ENCODE measurements around the gene SRI. TPM values are rescaled to one million over a fixed set of nuclear protein-coding genes. Genes with fewer than 3 reads are reported as not detected.

Gene SRI
- total and polyA plus RNA-seq, 9 donors, result 75.4 to 105 (median 91.5) TPM

GRCh38 chr7:88215295-88215694 is 4.5 kb downstream of the SRI start:
- Histone ChIP-seq H3K36me3 (ENCODE audit: control insufficient read depth, insufficient read depth, low read length) (peaks cover 43% of the 10 kb centered on the region), H3K4me3 (ENCODE audit: low read length) (no peak overlapping the region), H3K9me3 (replicated peaks; ENCODE audit: control insufficient read depth, low read depth, low read length) (no peaks in the 10 kb centered on the region), H3K27ac (ENCODE audit: low read length) (no peak overlapping the region), H3K27me3 (ENCODE audit: control insufficient read depth, insufficient read depth, low read length) (no peaks in the 10 kb centered on the region), H3K4me1 (ENCODE audit: control insufficient read depth, insufficient read depth, low read length) (peaks cover 6% of the 10 kb centered on the region)
- no peak for DNase-seq
- WGBS (ENCODE audit: insufficient coverage), result no CpG with 5 or more reads among the region's 2 CpGs

DNA sequence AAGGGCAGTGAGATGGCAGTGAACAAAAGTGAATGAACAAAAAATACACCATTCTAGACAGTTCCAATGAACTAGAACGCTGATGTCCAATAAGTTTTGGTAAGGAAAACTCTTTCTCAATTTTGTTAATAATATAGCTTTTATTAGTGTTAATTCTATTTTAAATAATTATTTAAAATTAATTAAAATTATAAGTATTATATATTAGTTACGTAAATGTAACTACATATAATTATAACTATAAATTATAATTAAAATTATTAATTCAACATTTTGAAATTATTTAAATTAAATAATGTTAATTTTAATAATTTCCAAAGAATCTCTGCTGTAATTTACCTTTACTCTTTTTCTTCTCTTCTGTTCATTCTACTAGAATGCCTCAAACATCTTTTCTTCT is 5.4 kb downstream of the SRI start:
- Histone ChIP-seq H3K27ac (ENCODE audit: low read length) (no peak overlapping the region), H3K27me3 (ENCODE audit: control insufficient read depth, insufficient read depth, low read length) (no peaks in the 10 kb centered on the region), H3K36me3 (ENCODE audit: control insufficient read depth, insufficient read depth, low read length) (peaks cover 49% of the 10 kb centered on the region), H3K4me3 (ENCODE audit: low read length) (no peak overlapping the region), H3K9me3 (replicated peaks; ENCODE audit: control insufficient read depth, low read depth, low read length) (no peaks in the 10 kb centered on the region), H3K4me1 (ENCODE audit: control insufficient read depth, insufficient read depth, low read length) (peaks cover 6% of the 10 kb centered on the region)
- no peak for DNase-seq
- WGBS (ENCODE audit: insufficient coverage), result no CpG with 5 or more reads among the region's 2 CpGs

- Histone ChIP-seq H3K4me1 (ENCODE audit: control insufficient read depth, insufficient read depth, low read length) (no peaks in the 10 kb centered on the region), H3K4me3 (ENCODE audit: low read length) (no peak overlapping the region), H3K27me3 (ENCODE audit: control insufficient read depth, insufficient read depth, low read length) (no peaks in the 10 kb centered on the region), H3K27ac (ENCODE audit: low read length) (no peak overlapping the region), H3K36me3 (ENCODE audit: control insufficient read depth, insufficient read depth, low read length) (peaks cover 57% of the 10 kb centered on the region), H3K9me3 (replicated peaks; ENCODE audit: control insufficient read depth, low read depth, low read length) (no peaks in the 10 kb centered on the region)
- no peak for DNase-seq
- 100% methylated on average over 1 of the region's 1 CpG for WGBS (ENCODE audit: insufficient coverage)
Measured at GRCh38 chr7:88212918-88213317, 6.9 kb downstream of the SRI start.

- H3K4me3 ChIP-seq (ENCODE audit: low read length), result no peak overlapping the region
- no peaks in the 10 kb centered on the region for H3K27me3 ChIP-seq (ENCODE audit: control insufficient read depth, insufficient read depth, low read length)
- peaks cover 52% of the 10 kb centered on the region for H3K36me3 ChIP-seq (ENCODE audit: control insufficient read depth, insufficient read depth, low read length)
- H3K27ac ChIP-seq (ENCODE audit: low read length), result no peak overlapping the region
- WGBS (ENCODE audit: insufficient coverage), result no CpG with 5 or more reads among the region's 3 CpGs
- H3K9me3 ChIP-seq (replicated peaks; ENCODE audit: control insufficient read depth, low read depth, low read length), result no peaks in the 10 kb centered on the region
- no peak for DNase-seq
- H3K4me1 ChIP-seq (ENCODE audit: control insufficient read depth, insufficient read depth, low read length), result no peaks in the 10 kb centered on the region
Measured at GRCh38 chr7:88208521-88208920, 11.3 kb downstream of the SRI start.

GRCh38 chr7:88206254-88206653 is 13.6 kb downstream of the SRI start:
- Histone ChIP-seq H3K4me1 (ENCODE audit: control insufficient read depth, insufficient read depth, low read length) (peaks cover 2% of the 10 kb centered on the region), H3K27ac (ENCODE audit: low read length) (no peak overlapping the region), H3K4me3 (ENCODE audit: low read length) (no peak overlapping the region), H3K36me3 (ENCODE audit: control insufficient read depth, insufficient read depth, low read length) (peaks cover 45% of the 10 kb centered on the region), H3K9me3 (replicated peaks; ENCODE audit: control insufficient read depth, low read depth, low read length) (no peaks in the 10 kb centered on the region), H3K27me3 (ENCODE audit: control insufficient read depth, insufficient read depth, low read length) (no peaks in the 10 kb centered on the region)
- WGBS (ENCODE audit: insufficient coverage), result no CpG with 5 or more reads among the region's 4 CpGs
- no peak for DNase-seq

DNA sequence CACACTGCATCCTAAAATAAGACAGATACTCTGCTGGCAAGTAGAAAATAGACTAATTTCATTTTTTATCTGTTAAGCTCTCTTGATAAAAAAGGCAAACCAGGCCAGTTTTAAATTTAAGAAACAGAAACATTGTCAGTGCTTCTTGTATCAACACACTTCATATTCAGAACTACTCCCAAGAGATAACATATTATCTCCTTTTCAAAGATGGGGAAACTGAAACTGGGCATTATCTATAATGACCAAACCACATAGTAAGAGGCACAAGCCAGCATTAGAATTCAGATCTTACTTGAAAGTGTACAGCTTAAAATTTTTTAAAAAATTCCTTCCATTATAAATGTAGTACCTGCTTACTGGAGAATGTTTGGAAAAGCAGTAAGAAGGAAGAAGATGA is 14.7 kb downstream of the SRI start:
- Histone ChIP-seq H3K4me1 (ENCODE audit: control insufficient read depth, insufficient read depth, low read length) (peaks cover 9% of the 10 kb centered on the region), H3K27me3 (ENCODE audit: control insufficient read depth, insufficient read depth, low read length) (no peaks in the 10 kb centered on the region), H3K27ac (ENCODE audit: low read length) (no peak overlapping the region), H3K4me3 (ENCODE audit: low read length) (no peak overlapping the region), H3K9me3 (replicated peaks; ENCODE audit: control insufficient read depth, low read depth, low read length) (no peaks in the 10 kb centered on the region), H3K36me3 (ENCODE audit: control insufficient read depth, insufficient read depth, low read length) (peaks cover 43% of the 10 kb centered on the region)
- no peak for DNase-seq

- Histone ChIP-seq H3K4me1 (ENCODE audit: control insufficient read depth, insufficient read depth, low read length) (peaks cover 9% of the 10 kb centered on the region), H3K27ac (ENCODE audit: low read length) (no peak overlapping the region), H3K9me3 (replicated peaks; ENCODE audit: control insufficient read depth, low read depth, low read length) (no peaks in the 10 kb centered on the region), H3K4me3 (ENCODE audit: low read length) (no peak overlapping the region), H3K36me3 (ENCODE audit: control insufficient read depth, insufficient read depth, low read length) (peaks cover 40% of the 10 kb centered on the region), H3K27me3 (ENCODE audit: control insufficient read depth, insufficient read depth, low read length) (no peaks in the 10 kb centered on the region)
- WGBS (ENCODE audit: insufficient coverage), result no CpG with 5 or more reads among the region's 3 CpGs
- no peak for DNase-seq
Measured at GRCh38 chr7:88204525-88205110, 15.2 kb downstream of the SRI start.

- peaks cover 34% of the 10 kb centered on the region for H3K36me3 ChIP-seq (ENCODE audit: control insufficient read depth, insufficient read depth, low read length)
Measured at GRCh38 chr7:88203401-88203800, 16.4 kb downstream of the SRI start.

GRCh38 chr7:88202799-88203198 is 17.0 kb downstream of the SRI start:
- Histone ChIP-seq H3K27me3 (ENCODE audit: control insufficient read depth, insufficient read depth, low read length) (no peaks in the 10 kb centered on the region), H3K4me1 (ENCODE audit: control insufficient read depth, insufficient read depth, low read length) (peaks cover 9% of the 10 kb centered on the region), H3K27ac (ENCODE audit: low read length) (no peak overlapping the region), H3K36me3 (ENCODE audit: control insufficient read depth, insufficient read depth, low read length) (peaks cover 29% of the 10 kb centered on the region), H3K9me3 (replicated peaks; ENCODE audit: control insufficient read depth, low read depth, low read length) (no peaks in the 10 kb centered on the region), H3K4me3 (ENCODE audit: low read length) (no peak overlapping the region)
- no peak for DNase-seq
- no CpG with 5 or more reads among the region's 3 CpGs for WGBS (ENCODE audit: insufficient coverage)

More at GRCh38 chr7:88203401-88203800, 16.4 kb downstream of the SRI start:
- no peak for DNase-seq
- H3K4me1 ChIP-seq (ENCODE audit: control insufficient read depth, insufficient read depth, low read length), result peaks cover 9% of the 10 kb centered on the region
- no peak overlapping the region for H3K4me3 ChIP-seq (ENCODE audit: low read length)
- no peaks in the 10 kb centered on the region for H3K9me3 ChIP-seq (replicated peaks; ENCODE audit: control insufficient read depth, low read depth, low read length)
- H3K27me3 ChIP-seq (ENCODE audit: control insufficient read depth, insufficient read depth, low read length), result no peaks in the 10 kb centered on the region
- 95% methylated on average over 2 of the region's 4 CpGs for WGBS (ENCODE audit: insufficient coverage)
- no peak overlapping the region for H3K27ac ChIP-seq (ENCODE audit: low read length)

GRCh38 chr7:88202278-88202677 is 17.6 kb downstream of the SRI start:
- Histone ChIP-seq H3K27me3 (ENCODE audit: control insufficient read depth, insufficient read depth, low read length) (no peaks in the 10 kb centered on the region), H3K36me3 (ENCODE audit: control insufficient read depth, insufficient read depth, low read length) (peaks cover 25% of the 10 kb centered on the region), H3K27ac (ENCODE audit: low read length) (no peak overlapping the region), H3K9me3 (replicated peaks; ENCODE audit: control insufficient read depth, low read depth, low read length) (no peaks in the 10 kb centered on the region), H3K4me3 (ENCODE audit: low read length) (no peak overlapping the region), H3K4me1 (ENCODE audit: control insufficient read depth, insufficient read depth, low read length) (peaks cover 9% of the 10 kb centered on the region)
- no peak for DNase-seq
- WGBS (ENCODE audit: insufficient coverage), result no CpG with 5 or more reads among the region's 5 CpGs

DNA sequence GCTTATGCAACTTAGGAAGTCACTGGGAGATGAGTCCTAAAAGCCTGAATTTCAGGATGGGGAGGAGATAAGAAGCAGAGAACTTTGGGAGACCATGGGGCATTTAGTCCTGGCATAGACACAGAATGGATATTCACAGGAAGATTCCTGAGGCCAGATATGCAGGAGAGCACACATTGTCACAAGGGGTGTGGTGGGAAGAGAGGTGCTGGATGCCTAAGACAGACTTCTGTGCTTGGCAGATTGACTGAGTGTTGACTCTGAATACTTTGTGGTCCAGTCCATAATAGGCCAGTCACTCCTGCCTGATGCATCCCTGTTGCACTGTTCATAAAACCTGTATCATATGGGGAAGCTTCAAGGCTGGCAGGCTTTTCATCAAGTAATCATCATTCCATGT is 18.5 kb downstream of the SRI start:
- no peak for DNase-seq
- Histone ChIP-seq H3K4me3 (ENCODE audit: low read length) (no peak overlapping the region), H3K9me3 (replicated peaks; ENCODE audit: control insufficient read depth, low read depth, low read length) (no peaks in the 10 kb centered on the region), H3K27ac (ENCODE audit: low read length) (no peak overlapping the region), H3K27me3 (ENCODE audit: control insufficient read depth, insufficient read depth, low read length) (no peaks in the 10 kb centered on the region), H3K4me1 (ENCODE audit: control insufficient read depth, insufficient read depth, low read length) (peaks cover 9% of the 10 kb centered on the region), H3K36me3 (ENCODE audit: control insufficient read depth, insufficient read depth, low read length) (peaks cover 19% of the 10 kb centered on the region)

Data from muscle of leg (tissue), 11 donors.